ENCODE measurements around the gene WASL.
"Not testable (repeated sequence)": the region's sequence is repeated elsewhere in the genome, so short reads cannot be mapped to it uniquely, and the experiment has no call there.

WASL gene

DNA sequence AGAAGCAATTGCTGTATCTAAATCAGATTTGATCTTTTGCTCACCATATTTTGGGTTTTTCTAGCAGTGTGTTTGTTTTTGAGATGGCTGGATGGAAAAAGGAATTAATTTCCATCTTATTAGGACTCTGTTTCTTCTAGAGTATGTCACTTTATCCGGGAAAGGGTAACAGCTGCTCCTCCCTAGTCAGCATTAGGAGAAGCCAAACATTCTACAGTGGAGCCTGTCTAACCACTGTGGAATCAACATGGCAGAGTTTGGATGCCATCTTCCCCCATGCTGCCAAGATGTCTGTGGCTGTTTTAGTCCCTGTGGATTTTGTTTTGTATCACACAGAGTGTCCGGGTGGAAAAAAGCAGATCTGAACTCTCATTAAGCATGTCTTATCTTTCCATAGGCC is 109.2 kb downstream of the WASL start:
- CTCF ChIA-PET = no interaction called here
- POLR2A ChIA-PET = no interaction called here
- TF ChIP-seq FOXA1 (IDR thresholded peaks at IDR 0.05) (no peak), TARDBP (IDR thresholded peaks at IDR 0.05) (no peak), ELF4 (IDR thresholded peaks at IDR 0.05) (no peak), FOXK2 (IDR thresholded peaks at IDR 0.05) (no peak), LEF1 (IDR thresholded peaks at IDR 0.05; ENCODE audit: borderline replicate concordance) (no peak), ZNF384 (IDR thresholded peaks at IDR 0.05) (no peak), CTBP1 (IDR thresholded peaks at IDR 0.05; ENCODE audit: borderline replicate concordance) (no peak), L3MBTL2 (conservative IDR thresholded peaks at IDR 0.05) (no peak), SP1 (IDR thresholded peaks at IDR 0.05) (no peak), SUZ12 (IDR thresholded peaks at IDR 0.05) (no peak), NFRKB (IDR thresholded peaks at IDR 0.05) (no peak), HDGF (IDR thresholded peaks at IDR 0.05; ENCODE audit: borderline replicate concordance) (no peak), FOXM1 (IDR thresholded peaks at IDR 0.05; ENCODE audit: borderline replicate concordance) (no peak)
- DNase-seq (ENCODE audit: extremely low spot score) = no peak

DNA sequence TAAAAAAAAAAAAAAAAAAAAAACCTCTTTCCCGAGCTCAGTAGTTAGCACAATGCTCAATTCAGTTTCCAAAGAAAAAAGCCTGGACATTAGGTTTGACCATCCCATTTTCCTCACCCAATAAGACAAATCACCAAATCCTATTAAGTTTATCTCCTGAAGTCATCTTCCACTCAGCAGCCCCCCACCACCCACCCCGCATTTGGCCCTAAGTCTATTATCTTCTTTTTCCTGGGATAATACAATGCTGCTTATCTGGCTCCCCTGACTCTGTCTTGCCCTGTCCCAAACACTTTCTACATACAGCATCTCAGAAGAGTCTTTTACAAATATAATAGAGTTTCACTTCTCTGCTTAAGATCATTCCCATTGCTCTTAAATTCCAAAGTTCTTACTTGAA is 110.9 kb downstream of the WASL start:
- ChIA-PET POLR2A (no interaction called here), CTCF (interaction anchor here (2.0 kb wide), 1 partner anchor 234 kb away, joined by 10 read pairs; no protein-coding TSS in a partner anchor)
- TF ChIP-seq SP1 (IDR thresholded peaks at IDR 0.05) (no peak), FOXA1 (IDR thresholded peaks at IDR 0.05) (no peak), CTBP1 (IDR thresholded peaks at IDR 0.05; ENCODE audit: borderline replicate concordance) (no peak), SUZ12 (IDR thresholded peaks at IDR 0.05) (no peak), FOXM1 (IDR thresholded peaks at IDR 0.05; ENCODE audit: borderline replicate concordance) (no peak), ELF4 (IDR thresholded peaks at IDR 0.05) (no peak), FOXK2 (IDR thresholded peaks at IDR 0.05) (no peak), LEF1 (IDR thresholded peaks at IDR 0.05; ENCODE audit: borderline replicate concordance) (no peak), TARDBP (IDR thresholded peaks at IDR 0.05) (no peak), ARNT (IDR thresholded peaks at IDR 0.05) (no peak), L3MBTL2 (conservative IDR thresholded peaks at IDR 0.05) (no peak), ZNF384 (IDR thresholded peaks at IDR 0.05) (no peak), HDGF (IDR thresholded peaks at IDR 0.05; ENCODE audit: borderline replicate concordance) (no peak), NFRKB (IDR thresholded peaks at IDR 0.05) (no peak), BHLHE40 (IDR thresholded peaks at IDR 0.05; ENCODE audit: borderline replicate concordance) (no peak)
- TF ChIP-seq, protein P1, sequence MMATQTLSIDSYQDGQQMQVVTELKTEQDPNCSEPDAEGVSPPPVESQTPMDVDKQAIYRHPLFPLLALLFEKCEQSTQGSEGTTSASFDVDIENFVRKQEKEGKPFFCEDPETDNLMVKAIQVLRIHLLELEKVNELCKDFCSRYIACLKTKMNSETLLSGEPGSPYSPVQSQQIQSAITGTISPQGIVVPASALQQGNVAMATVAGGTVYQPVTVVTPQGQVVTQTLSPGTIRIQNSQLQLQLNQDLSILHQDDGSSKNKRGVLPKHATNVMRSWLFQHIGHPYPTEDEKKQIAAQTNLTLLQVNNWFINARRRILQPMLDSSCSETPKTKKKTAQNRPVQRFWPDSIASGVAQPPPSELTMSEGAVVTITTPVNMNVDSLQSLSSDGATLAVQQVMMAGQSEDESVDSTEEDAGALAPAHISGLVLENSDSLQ (IDR thresholded peaks at IDR 0.05) = no peak

DNA sequence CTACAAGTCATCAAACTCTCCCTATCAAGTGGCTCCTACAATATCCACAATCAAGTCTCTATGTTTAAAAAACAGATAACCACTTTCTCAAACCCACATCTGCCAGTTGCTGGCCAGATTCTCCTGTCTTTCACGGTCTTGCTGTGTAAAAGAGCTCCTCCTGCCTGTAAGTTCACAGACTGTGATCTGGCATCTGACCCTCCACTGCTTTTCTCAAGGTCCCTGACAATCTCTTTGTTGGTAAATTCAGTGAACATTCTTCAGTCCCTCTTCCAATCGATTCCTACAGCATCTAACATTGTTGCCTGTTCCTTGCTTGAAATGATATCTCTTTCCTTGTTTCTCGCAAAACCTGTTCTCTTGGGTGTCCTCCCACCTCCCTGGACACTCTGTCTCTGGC is 111.6 kb downstream of the WASL start:
- POLR2A ChIA-PET = interaction anchor here (0.6 kb wide), 1 partner anchor 17 kb away, joined by 3 read pairs; no protein-coding TSS in a partner anchor
- CTCF ChIA-PET = interaction anchor here (0.6 to 2.0 kb wide), 3 partner anchors 28 to 235 kb away, joined by 3 to 10 read pairs (median 4); no protein-coding TSS in a partner anchor
- no peak for DNase-seq (ENCODE audit: extremely low spot score)
- TF ChIP-seq ZNF384 (IDR thresholded peaks at IDR 0.05) = no peak
- no peak for TF ChIP-seq NFRKB (IDR thresholded peaks at IDR 0.05)
- no peak for TF ChIP-seq CTBP1 (IDR thresholded peaks at IDR 0.05; ENCODE audit: borderline replicate concordance)
- TF ChIP-seq ARNT (IDR thresholded peaks at IDR 0.05) = no peak

More for the DNA sequence above, 110.9 kb downstream of the WASL start:
- DNase-seq (ENCODE audit: extremely low spot score) = no peak

DNA sequence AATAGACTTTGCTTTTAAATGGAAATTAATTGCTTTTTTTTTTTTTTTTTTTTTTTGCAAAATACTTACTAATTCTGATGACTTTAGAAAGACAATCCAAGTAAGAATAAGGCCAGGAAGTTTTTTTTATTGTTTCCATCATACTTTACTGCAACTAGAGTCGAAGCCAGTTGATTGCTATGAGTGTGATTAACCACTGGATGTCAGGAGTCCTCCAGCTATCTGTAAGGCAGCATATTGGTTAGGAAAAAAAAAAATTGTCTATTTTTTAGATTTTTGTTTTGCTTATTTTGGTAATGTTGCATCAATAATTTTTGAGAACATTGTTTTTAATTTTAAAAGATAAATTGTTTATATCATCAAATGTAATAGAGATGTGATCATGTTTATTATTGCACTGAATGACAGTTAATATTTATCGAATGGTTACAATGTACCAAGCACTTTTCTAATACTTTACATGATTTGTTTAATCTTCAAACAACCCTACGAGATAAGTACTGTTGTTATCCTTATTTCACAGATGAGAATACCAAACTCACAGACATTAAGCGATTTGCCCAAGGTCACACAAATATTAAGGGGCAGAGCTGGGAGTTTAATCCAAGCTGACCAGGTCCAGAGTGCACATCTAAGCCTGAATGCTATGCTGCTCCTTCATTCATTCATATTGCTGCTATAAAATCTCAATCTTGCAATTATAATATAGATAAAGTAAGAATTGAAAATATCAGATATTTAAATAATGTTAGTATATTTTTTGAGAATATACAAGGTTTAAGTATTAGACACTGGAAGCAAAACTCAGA is 113.0 kb downstream of the WASL start:
- TF ChIP-seq SUZ12 (IDR thresholded peaks at IDR 0.05) = no peak
- peak; percentile 82 for TF ChIP-seq ZNF384 (IDR thresholded peaks at IDR 0.05)
- no peak for TF ChIP-seq L3MBTL2 (conservative IDR thresholded peaks at IDR 0.05)
- TF ChIP-seq NFRKB (IDR thresholded peaks at IDR 0.05) = no peak
- peak; percentile 25 for DNase-seq (ENCODE audit: extremely low spot score)
- POLR2A ChIA-PET = no interaction called here
- CTCF ChIA-PET = interaction anchor here (1.0 to 2.0 kb wide), 4 partner anchors 9 to 236 kb away, joined by 3 to 10 read pairs (median 6); no protein-coding TSS in a partner anchor

DNA sequence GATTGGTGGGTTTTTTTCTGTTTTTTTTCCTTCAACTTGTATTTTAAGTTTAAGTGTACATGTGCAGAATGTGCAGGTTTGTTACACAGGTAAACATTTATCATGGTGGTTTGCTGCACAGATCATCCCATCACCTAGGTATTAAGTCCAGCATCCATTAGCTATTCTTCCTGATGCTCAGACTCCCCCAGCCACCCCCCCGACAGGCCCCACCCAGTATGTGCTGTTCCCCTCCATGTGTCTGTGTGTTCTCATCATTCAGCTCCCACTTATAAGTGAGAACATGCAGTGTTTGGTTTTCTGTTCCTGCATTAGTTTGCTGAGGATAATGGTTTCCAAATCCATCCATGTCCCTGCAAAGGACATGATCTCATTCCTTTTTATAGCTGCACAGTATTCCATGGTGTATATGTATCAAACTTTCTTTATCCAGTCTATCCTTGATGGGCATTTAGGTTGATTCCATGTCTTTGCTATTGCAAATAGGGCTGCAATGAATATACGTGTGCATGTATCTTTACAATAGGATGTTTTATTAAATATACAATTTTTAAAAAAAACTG is 114.7 kb downstream of the WASL start:
- CTCF ChIA-PET; POLR2A ChIA-PET; DNase-seq (ENCODE audit: extremely low spot score): not testable (repeated sequence)

DNA sequence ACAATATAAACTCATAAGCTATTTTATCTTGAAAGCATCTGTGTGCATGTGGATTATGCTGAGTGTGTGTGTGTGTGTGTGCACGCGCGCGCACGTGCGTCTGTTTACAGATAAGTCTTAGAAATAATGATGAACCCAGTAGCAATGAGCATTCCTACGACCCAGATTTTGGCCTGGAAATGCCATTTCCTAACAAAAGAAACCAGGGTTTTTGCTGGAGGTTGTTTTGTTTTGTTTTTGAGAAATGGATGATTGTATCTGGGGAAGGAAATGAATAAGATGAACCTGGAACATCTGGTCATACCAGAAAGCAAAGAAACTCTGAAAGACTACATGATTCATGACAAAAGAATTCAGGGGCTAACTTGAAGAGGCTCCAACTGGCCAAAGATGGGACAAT is 115.2 kb downstream of the WASL start:
- ChIA-PET POLR2A (no interaction called here), CTCF (no interaction called here)
- TF ChIP-seq NFRKB (IDR thresholded peaks at IDR 0.05) = no peak
- TF ChIP-seq L3MBTL2 (conservative IDR thresholded peaks at IDR 0.05) = no peak
- TF ChIP-seq SP1 (IDR thresholded peaks at IDR 0.05) = no peak
- TF ChIP-seq FOXA1 (IDR thresholded peaks at IDR 0.05) = no peak
- no peak for TF ChIP-seq TARDBP (IDR thresholded peaks at IDR 0.05)
- no peak for TF ChIP-seq FOXK2 (IDR thresholded peaks at IDR 0.05)
- no peak for DNase-seq (ENCODE audit: extremely low spot score)

DNA sequence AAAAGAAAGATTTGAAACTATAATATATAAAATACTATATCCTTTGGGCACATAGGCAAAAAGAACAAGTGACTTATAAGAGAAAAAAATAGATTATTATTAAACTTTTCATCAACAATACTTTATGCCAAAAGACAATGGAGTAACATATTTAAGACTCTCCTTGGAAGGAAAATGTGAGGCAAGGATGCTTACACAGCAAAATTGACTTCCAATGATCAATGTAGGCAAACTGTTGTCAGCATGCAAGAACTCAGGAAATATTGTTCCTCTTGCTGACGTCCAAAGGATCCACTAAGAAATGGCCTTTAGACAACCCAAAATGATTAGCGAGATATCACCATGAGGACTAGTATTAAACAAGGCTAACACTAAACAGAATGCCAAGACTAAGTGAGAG is 116.0 kb downstream of the WASL start:
- ChIA-PET CTCF (no interaction called here), POLR2A (no interaction called here)
- no peak for TF ChIP-seq NFRKB (IDR thresholded peaks at IDR 0.05)
- TF ChIP-seq SP1 (IDR thresholded peaks at IDR 0.05) = no peak
- no peak for DNase-seq (ENCODE audit: extremely low spot score)

Measured in HEK293T (cell line).